Hematopoietic multipotent progenitor cell treated with erythropoietin and hydrocortisone succinate and interleukin-3 and kit ligand, for 15 days (in vitro differentiated cells): Measurements from ENCODE around the gene TMED1.
A peak's percentile ranks its signal among the peaks of the same experiment; 100 is the strongest.

ENCODE experiments used
- DNase-seq: peaks from one replicate; pipeline ENCODE4 v3.0.0-alpha.2; 2015; ENCODE audit warnings: low spot score

TMED1 gene

DNA sequence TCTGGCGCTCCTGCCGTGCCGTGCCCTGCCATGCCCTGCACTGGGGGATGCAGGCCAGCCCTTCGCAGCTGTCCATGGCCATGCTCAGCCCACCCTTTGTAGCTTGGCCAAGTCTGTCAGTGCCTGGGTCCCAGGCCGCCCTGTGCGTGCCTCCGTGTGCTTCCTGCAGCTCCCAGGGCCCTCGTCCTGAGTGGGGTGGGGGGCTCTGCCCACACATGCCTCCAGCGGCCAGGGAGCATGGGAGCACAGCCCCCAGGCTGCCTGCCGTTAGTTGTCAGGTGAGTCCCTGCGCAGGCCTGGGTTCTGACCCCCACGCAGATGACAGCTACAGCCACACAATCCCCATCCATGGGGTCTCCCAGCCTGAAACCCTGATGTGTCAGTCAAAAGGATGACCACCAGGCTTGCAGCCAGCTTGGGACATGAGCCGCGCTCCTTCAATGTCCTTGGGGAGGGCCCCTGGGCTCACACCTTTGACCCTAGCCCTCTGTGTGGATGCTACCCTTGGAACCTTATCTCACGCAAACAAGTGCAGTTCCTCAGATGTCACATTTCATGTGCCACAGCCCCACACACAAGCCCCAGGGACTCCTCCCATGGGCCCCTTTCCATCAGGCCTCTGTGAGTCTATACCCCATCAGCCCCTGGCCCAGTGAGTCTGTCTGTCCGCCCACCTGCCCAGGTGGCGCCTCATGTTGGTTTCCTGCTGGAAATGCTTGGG, 24.5 kb downstream of the TMED1 start:
- peak; percentile 71 for DNase-seq

GRCh38 chr19:10809651-10810285, 26.2 kb downstream of the TMED1 start:
- peak; percentile 83 for DNase-seq

DNA sequence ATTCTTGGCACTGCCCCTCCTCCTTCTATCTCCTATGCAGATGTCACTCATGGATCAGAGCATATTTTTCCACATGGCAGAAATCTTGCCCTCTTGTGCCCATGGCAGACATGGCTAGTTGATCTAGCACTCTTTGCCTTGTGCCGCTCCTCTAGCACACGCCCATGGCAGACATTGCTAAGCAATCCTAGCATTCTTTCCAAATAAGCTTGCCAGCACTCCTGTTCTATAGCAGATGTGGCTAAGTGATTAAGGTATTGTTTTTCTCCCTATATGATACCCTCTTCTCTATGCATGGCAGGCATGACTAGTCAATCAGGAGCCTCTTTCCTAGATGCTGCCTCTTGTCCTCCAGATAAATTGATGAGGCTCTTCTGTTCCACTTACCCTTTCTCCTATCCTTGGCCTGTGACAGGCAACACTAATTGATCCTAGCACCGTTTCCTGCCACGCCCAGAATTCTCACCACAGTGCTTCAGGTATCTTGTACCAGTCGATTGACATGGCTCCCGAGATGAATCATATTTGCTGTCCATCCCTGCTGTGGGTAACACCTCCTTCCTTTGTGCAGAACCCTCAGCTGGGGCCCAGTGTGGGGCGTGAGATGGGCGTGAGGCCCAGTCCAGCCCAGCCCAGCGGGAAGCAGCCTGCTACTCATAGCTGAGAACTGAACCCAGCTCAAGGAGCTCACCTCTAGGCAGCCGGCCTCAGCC, 26.9 kb downstream of the TMED1 start:
- peak; percentile 71 for DNase-seq

GRCh38 chr19:10805758-10806247, 30.2 kb downstream of the TMED1 start:
- DNase-seq = no peak

- no peak for DNase-seq
Observed at GRCh38 chr19:10805065-10805757, 30.8 kb downstream of the TMED1 start.

DNA sequence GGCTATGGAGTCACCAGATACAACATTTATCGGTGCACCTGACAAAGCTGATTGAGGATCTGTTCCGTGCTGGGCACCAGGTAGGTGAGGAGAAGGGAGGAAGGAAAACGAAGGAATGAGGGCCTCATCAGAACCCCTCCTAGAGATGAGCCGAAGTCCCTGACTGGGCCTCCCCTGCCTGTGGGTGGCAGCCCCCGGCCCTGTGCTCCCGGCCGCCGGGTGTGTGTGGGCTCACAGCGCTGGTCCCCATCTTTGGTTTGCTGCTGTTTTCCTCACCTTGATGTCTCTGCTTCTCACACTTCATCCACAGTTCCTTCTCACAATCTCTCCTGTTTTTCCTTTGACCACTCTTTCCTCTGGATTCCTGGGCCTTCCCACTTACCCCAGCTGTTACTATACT, 32.8 kb downstream of the TMED1 start:
- DNase-seq = no peak

DNA sequence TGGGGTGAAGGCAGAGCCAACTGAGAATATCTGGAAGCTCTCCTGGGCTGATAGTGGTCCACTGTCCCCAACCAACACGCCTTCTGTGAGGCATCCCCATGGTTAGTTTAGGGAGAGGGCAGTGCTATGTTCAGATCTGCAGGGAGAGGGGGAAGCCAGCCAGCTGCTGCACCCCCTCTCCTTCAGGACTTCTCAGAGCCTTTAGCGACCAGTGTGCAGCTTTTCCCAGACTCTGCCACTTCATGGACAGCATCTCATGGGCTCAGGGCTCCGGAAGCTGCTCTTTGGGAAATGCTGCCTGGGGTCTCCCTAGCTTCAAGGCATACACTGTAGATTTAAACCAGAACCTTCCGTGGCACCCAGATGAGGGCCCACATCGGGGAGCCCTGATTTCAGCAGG, 33.5 kb downstream of the TMED1 start:
- DNase-seq = no peak

GRCh38 chr19:10800488-10800887, 35.5 kb downstream of the TMED1 start:
- DNase-seq = no peak

DNA sequence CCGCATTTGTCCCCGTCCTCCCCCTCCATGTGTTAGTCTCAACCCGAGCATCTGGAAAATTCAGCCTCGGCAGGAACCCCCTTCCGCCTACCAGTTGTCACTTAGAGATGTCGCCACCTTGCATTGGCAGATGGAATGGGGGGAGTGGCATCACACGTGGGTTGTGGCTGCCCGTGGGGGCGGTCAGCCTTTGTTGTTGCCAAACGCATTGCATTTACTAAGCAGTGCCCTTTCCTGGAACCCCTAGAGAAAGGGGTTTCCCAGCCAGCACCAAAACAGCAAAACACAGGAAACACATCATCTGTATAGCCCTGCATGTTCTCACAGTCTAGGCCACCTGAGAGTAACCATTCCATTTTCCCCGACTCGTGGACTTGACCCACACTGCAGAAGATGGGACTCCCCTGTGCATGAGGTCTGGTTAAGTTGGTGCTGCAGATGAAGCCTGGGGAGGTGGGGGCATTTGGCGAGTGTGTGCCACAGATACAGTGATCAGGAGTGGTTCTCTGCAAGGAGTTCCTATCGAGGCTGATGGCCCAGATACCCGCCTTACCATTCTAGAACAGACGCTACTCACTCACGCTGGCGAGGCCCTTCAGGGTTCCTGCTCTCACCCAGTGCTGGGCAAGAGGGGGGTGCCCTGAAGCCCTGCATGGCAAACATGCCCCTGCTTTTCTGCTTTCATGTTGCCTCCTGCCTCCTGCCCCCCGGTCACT, 38.3 kb downstream of the TMED1 start:
- DNase-seq = no peak

GRCh38 chr19:10797078-10797477, 38.9 kb downstream of the TMED1 start:
- no peak for DNase-seq

- DNase-seq = no peak
Observed at GRCh38 chr19:10796653-10797052, 39.4 kb downstream of the TMED1 start.

DNA sequence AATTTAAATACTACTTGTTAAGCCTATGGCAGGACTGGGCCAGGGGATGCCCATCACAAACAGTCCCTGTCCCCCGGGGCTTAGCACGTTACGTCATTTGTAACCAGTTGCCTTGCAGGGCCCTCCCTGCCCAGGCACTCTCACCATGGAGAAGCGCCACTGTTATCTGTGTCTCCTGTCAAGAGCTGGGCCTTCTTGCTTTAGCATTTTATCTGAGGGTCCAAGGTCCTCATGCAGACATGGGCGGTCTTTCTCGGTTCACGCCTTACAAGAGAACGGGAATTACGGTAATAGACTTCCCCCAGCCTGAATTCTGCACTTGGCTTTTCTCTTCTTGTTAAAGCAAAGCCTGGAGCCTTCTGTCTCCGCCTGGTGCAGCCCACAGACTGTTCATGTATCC, 46.1 kb downstream of the TMED1 start:
- no peak for DNase-seq

GRCh38 chr19:10788146-10788545, 47.9 kb downstream of the TMED1 start:
- no peak for DNase-seq

DNA sequence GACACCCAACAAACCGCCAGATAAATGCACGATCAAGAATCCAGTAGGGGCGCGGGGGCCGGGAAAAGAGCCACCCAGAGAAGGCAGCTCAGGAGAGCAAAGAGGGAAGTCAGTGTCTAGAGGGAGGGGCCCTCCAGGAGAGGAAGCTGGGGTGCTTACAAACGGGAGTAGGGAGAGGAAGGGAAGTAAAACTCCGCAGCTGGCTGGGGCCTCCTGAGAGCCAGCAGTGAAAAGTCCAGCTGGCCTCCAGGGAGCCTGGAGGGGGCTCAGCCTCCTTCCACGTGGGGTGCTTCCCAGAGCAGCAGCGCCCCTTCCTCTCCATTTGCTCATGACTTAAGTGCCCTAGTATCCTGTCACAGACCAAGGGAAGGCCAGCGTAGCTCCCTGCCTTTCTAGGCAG, 51.8 kb downstream of the TMED1 start:
- DNase-seq = no peak

GRCh38 chr19:10782795-10783194, 53.2 kb downstream of the TMED1 start:
- no peak for DNase-seq
